AG04450 (cell line): Measurements from ENCODE around the gene KCNIP1. TPM values are rescaled to one million over a fixed set of nuclear protein-coding genes. Genes with fewer than 3 reads are reported as not detected.

Experiments
- CTCF ChIA-PET: fragments of 300-600, 350-600 bp; formaldehyde crosslinking; extraction: SDS; loops from one replicate; lab custom pipeline; 2022; ENCODE audit warnings: antibody characterized with exemption, inconsistent platforms; lab: Charles Lee
- POLR2A ChIA-PET: fragments of 350-600 bp; formaldehyde crosslinking; extraction: SDS; loops from one replicate; lab custom pipeline; 2021; ENCODE audit warnings: antibody characterized with exemption, inconsistent platforms; lab: Yijun Ruan, JAX
- DNase-seq: peaks from one replicate; pipeline ENCODE4 v3.0.0-alpha.2; 2011; ENCODE audit warnings: low read depth, low spot score
- H3K27ac ChIP-seq: one replicate; pipeline ENCODE4 v1.5.1; 2012; ENCODE audit warnings: low read depth, low read length, control low read depth
- H3K27me3 ChIP-seq: one replicate; pipeline ENCODE4 v1.6.0; 2012; ENCODE audit warnings: low read length; ENCODE audit not compliant: control insufficient read depth, insufficient read depth
- H3K4me3 ChIP-seq: 2 replicates; pipeline ENCODE4 v1.5.1; 2011; ENCODE audit warnings: mild to moderate bottlenecking, low read depth, low read length, control low read depth
- H3K9me3 ChIP-seq: 2 replicates; pipeline ENCODE4 v1.5.1; 2012; ENCODE audit warnings: low read length; ENCODE audit not compliant: control insufficient read depth, insufficient read depth
- polyA plus RNA-seq: library from polyadenylated mRNA; depleted of rRNA; stranded (reverse); fragments of >200 nt; gene quantifications from 2 replicates; pipeline ENCODE4 v1.2.3, GENCODE V29; 2011
- TF ChIP-seq, protein P1 (sequence below): IDR thresholded peaks from 2 replicates; pipeline ENCODE4 v1.5.1; 2011; ENCODE audit warnings: low read depth, low read length, control low read depth, inconsistent platforms

KCNIP1 gene
- polyA plus RNA-seq, 1 experiment: not detected

DNA sequence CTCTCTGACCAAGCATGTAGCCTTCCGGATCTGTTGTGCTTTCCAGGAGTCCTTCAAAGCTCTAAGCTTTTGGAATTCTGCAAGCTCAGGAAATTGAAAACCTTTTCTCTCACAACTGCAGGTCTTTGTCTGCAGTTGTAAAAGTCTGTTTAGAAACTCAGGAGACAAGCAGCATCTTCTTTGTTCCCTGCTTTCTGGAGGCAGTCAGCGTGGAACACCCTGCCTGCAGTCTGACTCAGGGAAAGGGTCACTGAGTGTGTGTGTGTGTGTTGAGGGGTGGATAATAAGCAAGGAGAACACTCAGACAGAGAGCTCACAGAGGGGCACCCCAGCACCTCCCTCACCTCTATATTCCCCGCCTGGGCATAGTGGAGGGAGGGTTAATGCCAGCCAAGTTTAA, 29.1 kb downstream of the KCNIP1 start:
- TF ChIP-seq, protein P1, sequence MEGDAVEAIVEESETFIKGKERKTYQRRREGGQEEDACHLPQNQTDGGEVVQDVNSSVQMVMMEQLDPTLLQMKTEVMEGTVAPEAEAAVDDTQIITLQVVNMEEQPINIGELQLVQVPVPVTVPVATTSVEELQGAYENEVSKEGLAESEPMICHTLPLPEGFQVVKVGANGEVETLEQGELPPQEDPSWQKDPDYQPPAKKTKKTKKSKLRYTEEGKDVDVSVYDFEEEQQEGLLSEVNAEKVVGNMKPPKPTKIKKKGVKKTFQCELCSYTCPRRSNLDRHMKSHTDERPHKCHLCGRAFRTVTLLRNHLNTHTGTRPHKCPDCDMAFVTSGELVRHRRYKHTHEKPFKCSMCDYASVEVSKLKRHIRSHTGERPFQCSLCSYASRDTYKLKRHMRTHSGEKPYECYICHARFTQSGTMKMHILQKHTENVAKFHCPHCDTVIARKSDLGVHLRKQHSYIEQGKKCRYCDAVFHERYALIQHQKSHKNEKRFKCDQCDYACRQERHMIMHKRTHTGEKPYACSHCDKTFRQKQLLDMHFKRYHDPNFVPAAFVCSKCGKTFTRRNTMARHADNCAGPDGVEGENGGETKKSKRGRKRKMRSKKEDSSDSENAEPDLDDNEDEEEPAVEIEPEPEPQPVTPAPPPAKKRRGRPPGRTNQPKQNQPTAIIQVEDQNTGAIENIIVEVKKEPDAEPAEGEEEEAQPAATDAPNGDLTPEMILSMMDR: no peak
- no peak overlapping the region for H3K27ac ChIP-seq
- no peak overlapping the region for H3K4me3 ChIP-seq
- ChIA-PET CTCF (interaction anchor here (1.4 kb wide), 1 partner anchor 98 kb away, joined by 4 read pairs; no protein-coding TSS in a partner anchor), POLR2A (no interaction called here)
- no peaks in the 10 kb centered on the region for H3K9me3 ChIP-seq
- DNase-seq: no peak
- H3K27me3 ChIP-seq: peaks cover 4% of the 10 kb centered on the region

DNA sequence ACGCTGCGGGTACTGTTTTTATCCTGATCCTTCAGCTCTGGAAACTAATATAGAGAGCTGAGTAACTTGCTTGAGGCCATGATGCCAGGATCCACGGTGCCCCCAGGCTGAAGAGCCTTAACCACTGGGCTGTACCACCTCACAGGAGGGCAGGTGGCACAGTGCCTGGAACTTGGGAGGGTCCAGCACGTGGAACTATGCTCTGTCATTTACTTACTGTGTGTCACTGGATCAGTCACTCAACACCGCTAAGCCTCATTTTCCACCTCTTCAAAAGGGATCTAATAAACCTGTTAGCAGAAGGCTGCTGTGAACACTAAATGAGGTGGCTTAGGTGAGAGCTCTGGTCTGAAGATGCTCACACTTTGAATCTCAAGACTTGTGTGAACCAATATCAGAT, 29.6 kb downstream of the KCNIP1 start:
- H3K27ac ChIP-seq: no peak overlapping the region
- TF ChIP-seq, protein P1: no peak
- no peak for DNase-seq
- ChIA-PET CTCF (interaction anchor here (1.4 kb wide), 1 partner anchor 98 kb away, joined by 4 read pairs; no protein-coding TSS in a partner anchor), POLR2A (no interaction called here)
- H3K4me3 ChIP-seq: no peak overlapping the region
- peaks cover 7% of the 10 kb centered on the region for H3K27me3 ChIP-seq
- no peaks in the 10 kb centered on the region for H3K9me3 ChIP-seq

DNA sequence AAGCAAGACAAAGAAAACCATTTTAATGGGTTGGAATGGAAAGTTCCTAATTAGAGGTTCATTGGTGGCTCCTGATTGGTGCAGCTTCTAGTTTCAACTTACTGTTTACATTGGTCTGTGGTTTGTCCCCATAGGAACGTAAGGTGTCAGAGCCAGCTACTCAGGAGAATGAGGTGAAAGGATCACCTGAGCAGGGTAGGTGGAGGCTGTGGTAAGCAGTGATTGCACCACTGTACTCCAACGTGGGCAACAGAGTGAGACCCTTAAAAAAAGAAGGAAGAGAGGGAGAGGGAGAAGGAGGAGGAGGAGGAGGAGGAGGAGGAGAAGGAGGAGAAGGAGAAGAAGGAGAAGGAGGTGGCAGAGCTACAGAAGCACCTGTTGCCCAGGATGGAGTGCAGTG, 30.4 kb downstream of the KCNIP1 start:
- no peak for DNase-seq
- TF ChIP-seq, protein P1: no peak
- POLR2A ChIA-PET: no interaction called here

DNA sequence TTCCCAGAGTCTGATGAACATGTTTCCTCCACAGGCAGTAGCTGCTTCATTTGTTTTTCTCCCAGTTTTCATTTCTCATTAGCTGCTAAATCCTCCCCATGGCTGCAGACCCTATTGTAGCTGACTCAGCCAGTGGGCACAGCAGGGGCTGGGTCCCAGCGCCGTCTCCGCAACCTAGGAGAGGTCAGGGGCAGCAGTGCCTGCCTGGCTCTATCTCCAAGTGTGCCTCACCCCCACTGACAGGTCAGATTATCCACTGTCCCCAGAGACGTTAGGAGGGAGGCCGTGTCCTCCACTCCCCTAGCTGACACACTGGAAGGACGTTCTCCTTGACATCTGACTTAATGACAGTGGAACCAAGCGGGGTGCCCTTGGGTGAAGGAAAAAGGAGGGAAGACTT, 31.1 kb downstream of the KCNIP1 start:
- H3K9me3 ChIP-seq: no peaks in the 10 kb centered on the region
- no peak for DNase-seq
- TF ChIP-seq, protein P1: no peak
- H3K27me3 ChIP-seq: peaks cover 10% of the 10 kb centered on the region
- no peak overlapping the region for H3K27ac ChIP-seq
- H3K4me3 ChIP-seq: no peak overlapping the region
- ChIA-PET CTCF (no interaction called here), POLR2A (no interaction called here)

More for the DNA sequence above, 30.4 kb downstream of the KCNIP1 start:
- peaks cover 10% of the 10 kb centered on the region for H3K27me3 ChIP-seq
- no peak overlapping the region for H3K4me3 ChIP-seq
- H3K9me3 ChIP-seq: no peaks in the 10 kb centered on the region
- CTCF ChIA-PET: no interaction called here
- H3K27ac ChIP-seq: no peak overlapping the region

DNA sequence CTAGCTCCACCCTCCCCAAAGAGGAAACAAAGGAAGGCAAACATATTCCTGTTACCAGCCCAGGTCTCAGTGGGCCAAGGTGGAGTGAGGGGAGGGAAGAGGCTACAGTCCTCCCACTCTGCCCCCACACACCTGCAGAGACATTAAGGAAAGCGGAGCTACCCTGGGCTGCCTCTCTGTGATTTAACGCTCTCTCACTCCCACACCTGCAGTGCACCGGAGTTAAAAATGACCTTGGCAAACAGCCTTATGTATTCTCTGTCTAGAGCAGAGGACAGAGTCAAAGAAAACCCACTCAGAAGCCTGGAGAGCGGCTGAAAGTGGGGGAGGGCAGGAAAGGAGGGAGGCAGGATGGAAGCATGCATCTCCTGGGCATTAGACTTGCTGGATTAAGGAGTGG, 32.7 kb downstream of the KCNIP1 start:
- H3K27me3 ChIP-seq: peaks cover 12% of the 10 kb centered on the region
- H3K27ac ChIP-seq: no peak overlapping the region
- TF ChIP-seq, protein P1: no peak
- POLR2A ChIA-PET: no interaction called here
- H3K4me3 ChIP-seq: no peak overlapping the region
- no peak for DNase-seq
- CTCF ChIA-PET: no interaction called here
- H3K9me3 ChIP-seq: no peaks in the 10 kb centered on the region
